Astrocyte (in vitro differentiated cells and primary cell): Measurements from ENCODE around the gene TTYH1. TPM values are rescaled to one million over a fixed set of nuclear protein-coding genes. Genes with fewer than 3 reads are reported as not detected.

Source experiments
- DNase-seq: peaks from one replicate; pipeline ENCODE4 v3.0.0-alpha.2; 2010; ENCODE audit warnings: low read depth
- FAIRE-seq: peaks from 2 replicates; lab custom pipeline; 2011; peaks lifted over from hg19 to GRCh38; lab: Jason Lieb, UNC
- H2AFZ ChIP-seq: 2 replicates; pipeline ENCODE4 v1.6.0; 2012; ENCODE audit warnings: low read depth, low read length, inconsistent platforms
- H3K27ac ChIP-seq: 2 replicates; pipeline ENCODE4 v1.5.1; 2011; ENCODE audit warnings: low read depth, low read length, inconsistent platforms
- H3K27me3 ChIP-seq: 2 replicates; pipeline ENCODE4 v1.6.0; 2011; ENCODE audit warnings: low read length, inconsistent platforms; ENCODE audit not compliant: insufficient read depth
- H3K36me3 ChIP-seq: 2 replicates; pipeline ENCODE4 v1.5.1; 2011; ENCODE audit warnings: low read length, inconsistent platforms; ENCODE audit not compliant: insufficient read depth
- H3K4me1 ChIP-seq: 2 replicates; pipeline ENCODE4 v1.5.1; 2011; ENCODE audit warnings: low read length, inconsistent platforms; ENCODE audit not compliant: insufficient read depth
- H3K4me2 ChIP-seq: 2 replicates; pipeline ENCODE4 v1.6.0; 2012; ENCODE audit warnings: low read length, inconsistent platforms
- H3K4me3 ChIP-seq: 2 replicates; pipeline ENCODE4 v1.5.1; 2011; ENCODE audit warnings: low read depth, mild to moderate bottlenecking, low read length, inconsistent platforms; ENCODE audit not compliant: insufficient read depth
- H3K79me2 ChIP-seq: 2 replicates; pipeline ENCODE4 v1.6.0; 2012; ENCODE audit warnings: mild to moderate bottlenecking, low read length, inconsistent platforms; ENCODE audit not compliant: insufficient read depth
- H3K9ac ChIP-seq: 2 replicates; pipeline ENCODE4 v1.6.0; 2012; ENCODE audit warnings: mild to moderate bottlenecking, low read length, inconsistent platforms
- H3K9me3 ChIP-seq: 2 replicates; pipeline ENCODE4 v1.5.1; 2012; ENCODE audit warnings: low read depth, mild to moderate bottlenecking, low read length, inconsistent platforms; ENCODE audit not compliant: insufficient read depth
- H4K20me1 ChIP-seq: 2 replicates; pipeline ENCODE4 v1.6.0; 2012; ENCODE audit warnings: low read length, inconsistent platforms; ENCODE audit not compliant: insufficient read depth
- H3K27ac Mint-ChIP-seq: one replicate; pipeline ENCODE4 v1.8.0; 2021; ENCODE audit warnings: mild to moderate bottlenecking, mixed read lengths; ENCODE audit not compliant: unreplicated experiment
- H3K27me3 Mint-ChIP-seq: one replicate; pipeline ENCODE4 v1.8.0; 2021; ENCODE audit warnings: low read depth, mixed read lengths; ENCODE audit not compliant: unreplicated experiment
- H3K36me3 Mint-ChIP-seq: one replicate; pipeline ENCODE4 v1.8.0; 2021; ENCODE audit warnings: low read depth, mixed read lengths; ENCODE audit not compliant: unreplicated experiment
- H3K4me1 Mint-ChIP-seq: one replicate; pipeline ENCODE4 v1.8.0; 2021; ENCODE audit warnings: low read depth, mixed read lengths; ENCODE audit not compliant: unreplicated experiment
- H3K4me3 Mint-ChIP-seq: one replicate; pipeline ENCODE4 v1.8.0; 2021; ENCODE audit warnings: mild to moderate bottlenecking, moderate library complexity, mixed read lengths; ENCODE audit not compliant: unreplicated experiment
- H3K9me3 Mint-ChIP-seq: one replicate; pipeline ENCODE4 v1.8.0; 2021; ENCODE audit warnings: mild to moderate bottlenecking, mixed read lengths; ENCODE audit not compliant: unreplicated experiment
- EZH2 ChIP-seq: IDR thresholded peaks from 2 replicates; pipeline ENCODE4 v1.6.1; 2012; ENCODE audit warnings: mild to moderate bottlenecking, low read length, inconsistent platforms; ENCODE audit not compliant: insufficient read depth
- total RNA-seq: library from RNA; stranded (reverse); gene quantifications from 2 replicates; pipeline ENCODE4 v1.2.1, GENCODE V29; 2021
- TF ChIP-seq, protein P1 (sequence below): IDR thresholded peaks from 2 replicates; pipeline ENCODE4 v1.5.1; 2011; ENCODE audit warnings: low read depth, mild to moderate bottlenecking, inconsistent platforms, low read length, moderate library complexity; ENCODE audit not compliant: insufficient read depth

The TTYH1 gene
- total RNA-seq, 1 donor from 2014 or later: 8.4 TPM

DNA sequence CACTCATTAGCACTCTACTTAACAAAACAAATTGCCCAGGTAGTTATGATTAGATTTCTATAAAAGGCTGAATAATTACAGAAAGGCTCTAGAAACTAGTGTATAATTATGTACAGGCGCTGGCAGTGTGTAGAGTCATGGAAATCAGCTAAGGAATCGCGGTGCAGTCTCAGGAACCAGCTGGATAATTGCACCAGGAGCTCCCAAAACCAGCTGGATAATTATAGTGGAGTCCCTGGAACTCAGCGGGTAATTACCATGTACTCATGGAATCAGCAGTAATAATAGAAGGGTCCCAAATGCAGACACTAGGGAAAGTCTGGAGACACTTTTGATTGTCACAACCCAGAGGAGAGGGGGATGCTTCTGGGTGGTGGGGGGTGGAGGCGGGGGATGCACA, 23.2 kb upstream of the TTYH1 start:
- Histone ChIP-seq H3K4me1 (no peaks in the 10 kb centered on the region), H3K9ac (no peak overlapping the region), H3K4me2 (no peak overlapping the region), H3K9me3 (no peaks in the 10 kb centered on the region), H3K4me3 (no peak overlapping the region), H3K27ac (no peak overlapping the region), H3K36me3 (no peaks in the 10 kb centered on the region), H3K27me3 (peaks cover 4% of the 10 kb centered on the region), H2AFZ (no peak overlapping the region), H3K79me2 (no peaks in the 10 kb centered on the region), H4K20me1 (no peaks in the 10 kb centered on the region)
- Mint-ChIP-seq H3K36me3 (no peaks in the 10 kb centered on the region), H3K27me3 (peaks cover 22% of the 10 kb centered on the region), H3K4me3 (no peak overlapping the region), H3K27ac (no peak overlapping the region), H3K4me1 (peaks cover 3% of the 10 kb centered on the region), H3K9me3 (no peaks in the 10 kb centered on the region)
- FAIRE-seq (no peak), DNase-seq (no peak)
- TF ChIP-seq EZH2: no peak
- TF ChIP-seq, protein P1, sequence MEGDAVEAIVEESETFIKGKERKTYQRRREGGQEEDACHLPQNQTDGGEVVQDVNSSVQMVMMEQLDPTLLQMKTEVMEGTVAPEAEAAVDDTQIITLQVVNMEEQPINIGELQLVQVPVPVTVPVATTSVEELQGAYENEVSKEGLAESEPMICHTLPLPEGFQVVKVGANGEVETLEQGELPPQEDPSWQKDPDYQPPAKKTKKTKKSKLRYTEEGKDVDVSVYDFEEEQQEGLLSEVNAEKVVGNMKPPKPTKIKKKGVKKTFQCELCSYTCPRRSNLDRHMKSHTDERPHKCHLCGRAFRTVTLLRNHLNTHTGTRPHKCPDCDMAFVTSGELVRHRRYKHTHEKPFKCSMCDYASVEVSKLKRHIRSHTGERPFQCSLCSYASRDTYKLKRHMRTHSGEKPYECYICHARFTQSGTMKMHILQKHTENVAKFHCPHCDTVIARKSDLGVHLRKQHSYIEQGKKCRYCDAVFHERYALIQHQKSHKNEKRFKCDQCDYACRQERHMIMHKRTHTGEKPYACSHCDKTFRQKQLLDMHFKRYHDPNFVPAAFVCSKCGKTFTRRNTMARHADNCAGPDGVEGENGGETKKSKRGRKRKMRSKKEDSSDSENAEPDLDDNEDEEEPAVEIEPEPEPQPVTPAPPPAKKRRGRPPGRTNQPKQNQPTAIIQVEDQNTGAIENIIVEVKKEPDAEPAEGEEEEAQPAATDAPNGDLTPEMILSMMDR: no peak

DNA sequence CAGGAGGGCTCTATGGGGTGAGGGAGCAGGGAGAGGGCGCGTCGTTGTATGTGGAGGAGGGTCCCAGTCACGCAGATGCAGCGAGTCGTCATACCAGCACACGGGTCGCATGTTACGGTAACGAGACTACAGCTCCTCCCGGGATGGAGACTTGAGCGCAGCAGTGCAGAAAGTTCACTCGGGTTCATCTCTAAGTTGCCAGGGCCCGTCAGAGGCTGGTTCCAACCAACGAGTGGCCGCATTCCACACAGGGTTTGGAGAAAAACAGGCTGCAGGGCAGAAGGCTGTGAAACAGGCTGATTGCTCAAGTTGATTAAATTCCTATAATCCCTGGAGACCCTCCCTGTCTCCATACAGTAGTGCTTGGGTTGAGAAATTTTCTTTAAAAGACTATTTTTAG, 21.9 kb upstream of the TTYH1 start:
- Histone ChIP-seq H4K20me1 (no peaks in the 10 kb centered on the region), H3K4me3 (no peak overlapping the region), H3K27ac (no peak overlapping the region), H3K36me3 (no peaks in the 10 kb centered on the region), H2AFZ (no peak overlapping the region), H3K9me3 (no peaks in the 10 kb centered on the region), H3K4me1 (no peaks in the 10 kb centered on the region), H3K4me2 (no peak overlapping the region), H3K79me2 (no peaks in the 10 kb centered on the region), H3K27me3 (peaks cover 4% of the 10 kb centered on the region), H3K9ac (no peak overlapping the region)
- DNase-seq (no peak), FAIRE-seq (no peak)
- H3K27me3 Mint-ChIP-seq: peaks cover 13% of the 10 kb centered on the region
- H3K4me1 Mint-ChIP-seq: peaks cover 3% of the 10 kb centered on the region
- TF ChIP-seq, protein P1: no peak
- no peak for TF ChIP-seq EZH2
- H3K27ac Mint-ChIP-seq: no peak overlapping the region
- H3K9me3 Mint-ChIP-seq: no peaks in the 10 kb centered on the region
- H3K4me3 Mint-ChIP-seq: no peak overlapping the region
- no peaks in the 10 kb centered on the region for H3K36me3 Mint-ChIP-seq

DNA sequence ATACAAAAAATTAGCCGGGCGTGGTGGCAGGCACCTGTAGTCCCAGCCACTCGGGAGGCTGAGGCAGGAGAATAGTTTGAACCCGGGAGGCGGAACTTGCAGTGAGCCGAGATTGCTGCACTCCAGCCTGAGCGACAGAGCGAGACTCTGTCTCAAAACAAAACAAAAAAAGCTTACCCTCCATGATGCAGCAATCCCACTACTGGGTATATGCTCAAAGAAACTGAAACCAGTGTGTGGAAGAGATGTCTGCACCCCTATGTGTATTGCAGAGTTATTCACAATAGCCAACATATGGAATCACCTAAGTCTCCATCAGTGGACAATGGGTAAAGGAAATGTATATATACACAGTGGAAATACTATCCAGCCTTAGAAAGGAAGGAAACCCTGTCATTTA, 19.6 kb upstream of the TTYH1 start:
- Histone ChIP-seq H3K4me2 (no peak overlapping the region), H3K9me3 (peaks cover 3% of the 10 kb centered on the region), H3K36me3 (no peaks in the 10 kb centered on the region), H4K20me1 (no peaks in the 10 kb centered on the region), H3K27me3 (no peaks in the 10 kb centered on the region), H3K79me2 (no peaks in the 10 kb centered on the region), H3K4me1 (no peaks in the 10 kb centered on the region), H3K4me3 (no peak overlapping the region), H3K9ac (no peak overlapping the region), H3K27ac (no peak overlapping the region), H2AFZ (no peak overlapping the region)
- Mint-ChIP-seq H3K4me1 (peaks cover 3% of the 10 kb centered on the region), H3K36me3 (no peaks in the 10 kb centered on the region), H3K27me3 (peaks cover 8% of the 10 kb centered on the region), H3K27ac (no peak overlapping the region), H3K4me3 (no peak overlapping the region), H3K9me3 (no peaks in the 10 kb centered on the region)
- TF ChIP-seq EZH2: no peak
- TF ChIP-seq, protein P1: no peak
- FAIRE-seq (no peak), DNase-seq (no peak)
